Adipocyte (in vitro differentiated cells): ENCODE results near the gene HDAC1.

Experiments
- DNase-seq: peaks from one replicate; pipeline ENCODE4 v3.0.0-alpha.2; 2015; ENCODE audit warnings: low read depth
- H3K27me3 ChIP-seq: replicated peaks from 2 replicates; pipeline ENCODE4 v1.7.0; 2013; ENCODE audit warnings: mild to moderate bottlenecking, low read length, moderate library complexity; ENCODE audit not compliant: control insufficient read depth, insufficient read depth
- H3K36me3 ChIP-seq: 2 replicates; pipeline ENCODE4 v1.7.0; 2013; ENCODE audit warnings: low read length, mild to moderate bottlenecking, moderate library complexity; ENCODE audit not compliant: control insufficient read depth, insufficient read depth, severe bottlenecking
- H3K4me1 ChIP-seq: 2 replicates; pipeline ENCODE4 v1.7.0; 2013; ENCODE audit warnings: mild to moderate bottlenecking, low read length, moderate library complexity; ENCODE audit not compliant: control insufficient read depth, insufficient read depth
- H3K4me3 ChIP-seq: 2 replicates; pipeline ENCODE4 v1.7.0; 2013; ENCODE audit warnings: mild to moderate bottlenecking, low read length, moderate library complexity
- H3K9ac ChIP-seq: 2 replicates; pipeline ENCODE4 v1.7.0; 2013; ENCODE audit warnings: mild to moderate bottlenecking, low read length, moderate library complexity
- H3K9me3 ChIP-seq: 2 replicates; pipeline ENCODE4 v1.7.0; 2013; ENCODE audit warnings: mild to moderate bottlenecking, low read length, moderate library complexity; ENCODE audit not compliant: control insufficient read depth

Gene HDAC1

DNA sequence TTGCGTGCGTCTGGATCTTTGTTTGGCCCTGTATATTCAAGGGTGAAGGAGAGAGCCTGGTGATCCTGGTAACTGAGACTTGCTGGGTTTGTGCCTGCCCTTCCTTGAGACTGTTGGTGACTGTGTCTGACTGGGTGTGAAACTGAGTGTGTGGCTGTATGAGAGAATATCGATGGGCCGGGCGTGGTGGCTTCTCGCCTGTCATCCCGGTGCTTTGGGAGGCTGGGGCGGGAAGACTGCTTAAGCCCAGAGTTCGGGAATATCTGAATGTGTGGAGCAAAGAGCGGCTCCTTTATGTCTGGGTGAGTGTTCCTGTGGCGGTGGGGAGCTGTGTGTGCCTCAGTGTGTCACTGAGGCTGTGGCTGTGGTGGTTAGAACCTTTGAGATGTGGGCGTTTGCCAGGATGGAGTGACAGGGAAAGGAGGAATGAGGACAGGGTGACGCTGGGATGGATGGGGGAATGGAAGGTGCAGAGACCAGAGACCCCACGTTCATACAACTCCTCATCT, 46.8 kb downstream of the HDAC1 start:
- no peak for DNase-seq
- H3K36me3 ChIP-seq: no peaks in the 10 kb centered on the region
- no peaks in the 10 kb centered on the region for H3K27me3 ChIP-seq
- H3K9me3 ChIP-seq: no peaks in the 10 kb centered on the region
- peaks cover 35% of the 10 kb centered on the region for H3K4me1 ChIP-seq
- no peak overlapping the region for H3K4me3 ChIP-seq
- H3K9ac ChIP-seq: no peak overlapping the region

DNA sequence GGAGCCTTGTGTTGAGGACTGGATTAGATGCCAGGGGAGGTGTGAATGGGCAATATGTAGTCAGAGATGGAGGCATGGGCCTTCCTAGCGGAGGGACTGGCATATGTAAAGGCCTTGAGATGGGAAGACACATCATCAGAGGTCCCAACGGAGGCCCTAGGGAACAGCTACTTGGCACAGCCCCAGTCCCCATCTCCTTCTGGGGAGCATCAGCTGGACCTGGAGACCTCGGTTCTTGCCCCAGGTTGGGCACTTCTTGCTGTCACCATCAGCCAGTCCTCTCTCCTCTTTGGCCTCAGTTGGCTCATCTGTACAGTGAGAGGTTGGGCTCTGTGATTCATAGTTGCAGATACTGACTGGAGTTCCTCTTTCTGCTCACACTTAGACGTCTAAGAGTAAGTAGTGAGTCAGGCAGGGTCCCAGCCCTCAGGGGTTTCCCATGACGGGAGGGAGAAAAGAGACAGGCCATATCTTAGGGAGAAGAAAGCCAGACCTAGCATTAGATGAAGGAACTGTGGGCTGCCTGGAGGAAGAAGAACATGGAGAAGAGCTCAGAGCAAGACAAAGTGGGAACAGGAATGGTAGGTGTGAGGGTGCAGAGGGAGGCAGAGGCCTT, 47.6 kb downstream of the HDAC1 start:
- H3K27me3 ChIP-seq: no peaks in the 10 kb centered on the region
- H3K9me3 ChIP-seq: no peaks in the 10 kb centered on the region
- DNase-seq: peak; percentile 32
- H3K4me1 ChIP-seq: peaks cover 29% of the 10 kb centered on the region
- no peaks in the 10 kb centered on the region for H3K36me3 ChIP-seq
- H3K4me3 ChIP-seq: no peak overlapping the region
- no peak overlapping the region for H3K9ac ChIP-seq

DNA sequence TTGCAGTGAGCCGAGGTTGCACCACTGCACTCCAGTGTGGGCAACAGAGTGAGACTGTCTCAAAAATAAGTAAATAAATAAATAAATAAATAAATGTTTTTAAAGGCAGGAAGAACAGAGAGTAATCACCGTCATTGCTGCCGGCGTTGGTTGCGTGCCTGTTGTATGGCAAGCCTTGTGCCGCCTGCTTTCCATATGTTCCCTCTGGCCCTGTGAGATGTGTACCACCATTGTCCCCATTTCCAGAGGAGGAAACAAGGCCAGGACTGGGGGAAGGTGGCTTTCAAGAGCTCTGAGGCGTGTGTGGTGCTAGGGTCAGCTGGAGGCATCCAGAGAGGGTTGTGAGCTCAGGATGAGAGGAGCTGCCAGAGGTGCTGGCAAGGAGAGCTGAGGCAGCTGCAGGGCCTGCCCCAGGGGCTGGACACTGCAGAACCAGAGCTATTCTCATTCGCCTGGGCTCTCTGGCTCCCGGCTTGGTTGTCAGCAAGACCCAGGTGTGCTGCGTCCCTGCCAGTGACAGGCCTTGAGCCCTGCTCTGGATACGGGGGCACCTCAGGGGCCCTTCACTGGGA, 49.4 kb downstream of the HDAC1 start:
- Histone ChIP-seq H3K36me3 (no peaks in the 10 kb centered on the region), H3K9me3 (no peaks in the 10 kb centered on the region), H3K27me3 (no peaks in the 10 kb centered on the region), H3K9ac (no peak overlapping the region), H3K4me1 (peaks cover 35% of the 10 kb centered on the region), H3K4me3 (no peak overlapping the region)
- DNase-seq: no peak

DNA sequence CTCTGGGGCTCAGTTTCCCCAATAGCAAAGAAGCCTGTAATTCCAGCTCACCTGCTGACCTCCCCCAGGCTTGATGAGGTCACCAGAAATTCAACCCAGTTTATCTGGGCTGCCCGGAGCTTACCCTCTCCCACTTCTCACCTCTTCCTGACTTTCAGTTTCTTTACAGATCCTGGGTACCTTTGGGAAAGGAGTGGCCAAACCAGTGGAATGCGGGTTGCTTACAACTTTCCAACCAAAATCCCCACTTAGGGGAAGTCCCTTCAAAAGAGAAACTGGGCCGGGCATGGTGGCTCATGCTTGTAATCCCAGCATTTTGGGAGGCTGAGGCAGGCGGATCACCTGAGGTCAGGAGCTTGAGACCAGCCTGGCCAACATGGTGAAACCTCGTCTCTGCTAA, 50.1 kb downstream of the HDAC1 start:
- H3K36me3 ChIP-seq: no peaks in the 10 kb centered on the region
- no peaks in the 10 kb centered on the region for H3K27me3 ChIP-seq
- H3K4me1 ChIP-seq: peaks cover 28% of the 10 kb centered on the region
- H3K4me3 ChIP-seq: no peak overlapping the region
- DNase-seq: no peak
- no peak overlapping the region for H3K9ac ChIP-seq
- no peaks in the 10 kb centered on the region for H3K9me3 ChIP-seq

DNA sequence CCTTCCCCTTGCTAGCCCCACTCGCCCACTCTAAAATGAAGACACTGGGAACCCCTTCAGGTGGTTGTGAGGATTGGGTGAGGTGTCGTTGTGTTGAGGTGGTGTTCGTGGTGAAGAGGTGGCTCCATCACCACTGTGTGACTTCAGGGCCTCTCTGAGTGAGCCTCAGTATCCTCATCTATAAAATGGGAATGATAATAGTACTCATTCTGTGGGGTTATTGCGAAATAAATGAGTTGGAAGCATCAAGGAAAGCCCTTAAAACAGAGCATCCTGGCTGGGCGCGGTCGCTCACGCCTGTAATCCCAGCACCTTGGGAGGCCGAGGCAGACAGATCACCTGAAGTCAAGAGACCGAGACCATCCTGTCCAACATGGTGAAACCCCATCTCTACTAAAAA, 50.8 kb downstream of the HDAC1 start:
- Histone ChIP-seq H3K4me1 (peaks cover 24% of the 10 kb centered on the region), H3K36me3 (no peaks in the 10 kb centered on the region), H3K4me3 (no peak overlapping the region), H3K9me3 (no peaks in the 10 kb centered on the region), H3K27me3 (no peaks in the 10 kb centered on the region), H3K9ac (no peak overlapping the region)
- no peak for DNase-seq

DNA sequence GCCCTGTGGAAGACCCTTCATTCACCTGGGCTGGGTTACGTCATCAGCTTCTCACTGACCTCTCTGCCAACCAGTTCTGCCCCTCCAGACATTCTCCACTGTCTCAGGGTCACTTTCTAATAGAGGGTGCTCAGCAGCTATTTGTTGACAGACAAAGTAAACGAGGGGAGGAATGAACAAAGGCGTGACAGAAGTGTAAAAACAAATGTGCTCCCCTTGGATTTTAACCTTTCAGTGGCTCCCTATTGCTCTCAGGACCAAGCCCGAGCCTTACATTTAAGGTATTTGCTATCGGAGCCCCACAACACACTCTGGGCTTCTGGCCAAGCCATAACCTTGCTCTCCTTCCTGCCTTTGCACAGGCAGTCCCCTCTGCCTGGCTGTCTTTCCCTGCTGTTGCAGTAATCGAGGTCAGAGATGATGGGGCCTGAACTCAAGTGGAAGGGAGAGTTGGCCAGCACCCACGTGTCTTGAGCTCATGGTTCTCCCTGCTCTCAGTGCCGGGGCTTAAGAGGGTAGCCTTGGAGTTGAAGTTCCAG, 53.5 kb downstream of the HDAC1 start:
- no peak for DNase-seq
- H3K27me3 ChIP-seq: no peaks in the 10 kb centered on the region
- H3K9me3 ChIP-seq: no peaks in the 10 kb centered on the region
- peaks cover 13% of the 10 kb centered on the region for H3K4me1 ChIP-seq
- no peak overlapping the region for H3K4me3 ChIP-seq
- no peaks in the 10 kb centered on the region for H3K36me3 ChIP-seq
- H3K9ac ChIP-seq: no peak overlapping the region

DNA sequence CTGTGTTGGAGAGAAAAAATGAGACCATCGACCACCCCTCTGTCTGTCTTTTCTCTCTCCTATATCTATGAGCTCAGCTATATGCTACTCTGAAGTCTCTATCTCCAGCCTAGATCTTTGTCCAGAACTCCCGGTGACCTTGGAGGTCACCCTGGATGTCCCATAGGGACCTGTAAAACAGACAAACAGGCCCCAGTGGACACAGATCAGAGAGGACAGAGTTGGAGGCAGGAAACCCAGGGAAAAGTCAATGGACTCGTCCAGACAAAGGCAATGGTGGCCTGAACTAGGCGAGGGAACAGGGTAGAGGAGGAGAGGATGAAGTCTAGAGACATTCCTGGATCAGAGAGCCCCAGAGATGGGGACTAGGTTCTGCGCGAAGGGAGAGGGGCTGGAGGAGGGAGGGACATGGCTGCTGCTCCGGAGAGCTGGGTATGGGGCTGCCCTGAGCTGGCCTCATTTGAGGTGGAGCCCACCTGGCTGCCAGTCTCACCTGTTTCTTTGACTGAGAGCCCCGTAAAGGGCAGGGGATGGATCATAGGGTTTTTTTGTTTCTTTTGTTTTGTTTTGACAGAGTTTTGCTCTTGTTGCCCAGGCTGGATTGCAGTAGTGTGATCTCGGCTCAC, 54.8 kb downstream of the HDAC1 start:
- no peaks in the 10 kb centered on the region for H3K27me3 ChIP-seq
- H3K9me3 ChIP-seq: no peaks in the 10 kb centered on the region
- H3K4me3 ChIP-seq: no peak overlapping the region
- no peak overlapping the region for H3K9ac ChIP-seq
- DNase-seq: no peak
- H3K36me3 ChIP-seq: no peaks in the 10 kb centered on the region
- peaks cover 13% of the 10 kb centered on the region for H3K4me1 ChIP-seq

DNA sequence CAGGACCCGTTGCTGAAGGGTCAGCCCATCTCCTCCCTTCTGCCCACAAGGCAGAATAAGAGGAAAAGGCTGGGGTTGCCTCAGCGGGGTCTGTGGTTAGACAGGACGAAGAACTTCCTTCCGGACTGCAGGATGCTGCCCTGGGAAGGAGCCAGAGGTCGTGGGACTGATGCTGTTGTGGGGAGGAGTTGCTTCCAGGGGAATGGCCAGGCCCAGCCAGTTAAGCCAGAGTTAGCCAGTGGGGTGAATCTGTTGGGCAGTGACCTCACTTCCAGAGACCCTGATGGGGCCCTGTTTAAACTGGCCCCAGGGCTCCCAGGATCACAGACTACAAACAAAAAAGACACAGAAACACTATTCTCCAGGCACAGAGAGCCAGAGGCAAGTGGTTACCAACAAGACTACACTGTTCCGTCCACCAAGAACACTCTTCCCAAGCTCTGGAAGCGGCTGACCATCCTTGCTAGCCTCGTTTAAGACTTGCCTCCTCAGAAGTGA, 57.4 kb downstream of the HDAC1 start:
- H3K4me1 ChIP-seq: peaks cover 38% of the 10 kb centered on the region
- H3K9me3 ChIP-seq: no peaks in the 10 kb centered on the region
- H3K36me3 ChIP-seq: no peaks in the 10 kb centered on the region
- no peaks in the 10 kb centered on the region for H3K27me3 ChIP-seq
- no peak overlapping the region for H3K9ac ChIP-seq
- DNase-seq: no peak
- no peak overlapping the region for H3K4me3 ChIP-seq

DNA sequence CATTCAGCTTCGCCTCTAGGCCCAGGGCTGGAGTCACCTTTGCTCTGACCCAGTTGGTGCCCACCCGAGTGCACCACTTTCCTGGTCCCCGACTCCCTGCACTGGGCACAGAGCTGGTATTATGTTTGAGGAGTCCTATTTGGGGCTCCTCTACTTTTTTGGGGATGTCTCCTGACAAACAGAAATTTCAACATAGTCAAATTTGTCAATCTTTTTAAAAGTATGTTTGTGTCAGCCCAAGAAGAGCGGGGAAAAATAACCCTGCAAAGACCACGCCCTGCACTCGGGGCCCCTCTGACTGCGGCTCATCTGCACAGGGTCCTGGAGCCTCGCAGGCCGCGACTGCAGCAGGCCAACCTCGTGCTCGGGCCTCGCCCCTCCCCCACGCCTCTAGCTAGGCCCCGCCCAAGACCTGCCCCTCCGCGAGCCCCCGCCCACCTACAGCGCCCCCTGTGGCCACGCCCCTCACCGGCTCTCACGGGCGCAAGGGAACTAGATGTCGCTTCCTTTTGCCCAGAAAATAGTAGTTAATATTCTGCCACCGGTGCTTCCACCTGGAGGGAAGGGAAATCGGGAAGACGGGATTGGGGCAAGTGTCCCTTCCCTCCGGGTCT, 59.0 kb downstream of the HDAC1 start:
- DNase-seq: peak; percentile 88
- Histone ChIP-seq H3K9ac (peak overlapping the region; percentile 57), H3K36me3 (no peaks in the 10 kb centered on the region), H3K4me1 (peaks cover 31% of the 10 kb centered on the region), H3K27me3 (no peaks in the 10 kb centered on the region), H3K4me3 (peak overlapping the region; percentile 83), H3K9me3 (no peaks in the 10 kb centered on the region)

DNA sequence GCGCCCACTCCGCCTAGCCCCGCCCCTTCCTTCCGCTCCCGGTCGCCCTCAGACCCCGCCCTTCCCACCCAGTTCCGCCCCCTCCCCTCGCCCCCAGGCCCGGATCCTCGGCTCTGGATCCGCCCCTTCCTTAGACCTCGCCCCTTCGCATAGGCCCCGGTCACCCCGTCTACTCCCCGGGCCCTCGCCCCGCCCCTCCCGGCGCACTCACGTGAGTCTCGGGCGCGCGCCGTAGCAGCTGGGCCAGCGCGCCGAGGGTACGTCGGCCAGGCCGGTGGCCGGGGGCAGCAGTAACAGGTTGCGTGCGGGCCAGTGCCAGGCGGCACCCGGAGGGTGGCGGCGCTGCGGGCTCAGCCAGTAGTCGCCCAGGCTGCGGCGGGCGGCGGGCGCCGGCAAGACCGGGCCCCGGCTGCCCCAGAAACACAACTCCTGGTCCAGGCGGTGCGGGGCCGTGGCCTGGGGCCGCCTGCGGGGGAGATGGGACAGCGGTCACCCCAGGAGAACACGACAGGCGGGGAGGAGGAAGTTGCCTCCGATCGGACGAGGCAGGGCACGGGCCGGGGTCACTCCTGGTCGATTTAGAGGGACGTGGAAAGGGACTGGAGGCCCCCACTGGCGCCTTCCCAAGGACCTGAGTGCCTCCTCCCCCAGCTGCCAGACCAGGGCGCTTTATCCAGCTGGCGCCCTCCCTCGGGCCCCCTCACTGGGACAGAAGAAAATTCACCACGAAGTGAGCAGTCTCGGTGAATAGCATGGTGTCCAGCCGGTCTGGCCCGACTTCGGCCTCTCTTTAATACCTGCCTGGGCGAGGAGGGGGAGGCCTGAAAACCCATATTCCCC, 59.7 kb downstream of the HDAC1 start:
- Histone ChIP-seq H3K9me3 (no peaks in the 10 kb centered on the region), H3K27me3 (no peaks in the 10 kb centered on the region), H3K4me1 (peaks cover 27% of the 10 kb centered on the region), H3K4me3 (peak overlapping the region; percentile 83), H3K36me3 (no peaks in the 10 kb centered on the region), H3K9ac (peak overlapping the region; percentile 89)
- peak; percentile 97 for DNase-seq
